HepG2 (cell line): ENCODE measurements around the gene KLHL7. TPM values are rescaled to one million over a fixed set of nuclear protein-coding genes. Genes with fewer than 3 reads are reported as not detected.
"Not testable (repeated sequence)": the region's sequence is repeated elsewhere in the genome, so short reads cannot be mapped to it uniquely, and the experiment has no call there.

Experiments
- ATAC-seq: fragments of 200-7000 bp; cut with Tn5 transposase; 3 replicates; pipeline ENCODE4 v1.9.1; 2020; ENCODE audit warnings: mild to moderate bottlenecking, moderate library complexity
- BruUV-seq: library from RNA; stranded (reverse); fragments of 400-500 nt; replicated peaks from 2 replicates; lab custom pipeline; 2021; lab: Mats Ljungman, UMichigan
- CTCF ChIA-PET: fragments of 300-600 bp; formaldehyde crosslinking; extraction: SDS; loops from one replicate; lab custom pipeline; 2021; ENCODE audit warnings: low total read pairs, inconsistent platforms, low intra/inter-chr PET ratio; lab: Yijun Ruan, JAX
- POLR2A ChIA-PET: fragments of 350-600 bp; sonication (Branson Sonifier 250); formaldehyde crosslinking; loops from one replicate; lab custom pipeline; 2020; ENCODE audit warnings: antibody characterized with exemption, inconsistent platforms; lab: Yijun Ruan, JAX
- DNase-seq: peaks from one replicate; pipeline ENCODE4 v3.0.0-alpha.2; 2015; ENCODE audit warnings: low spot score
- FAIRE-seq: peaks from 3 replicates; lab custom pipeline; 2011; peaks lifted over from hg19 to GRCh38; lab: Jason Lieb, UNC
- H2AFZ ChIP-seq: one replicate; pipeline ENCODE4 v1.6.1; 2011; ENCODE audit warnings: low read length, inconsistent platforms
- H3K27ac ChIP-seq: fragments of 300-600 bp; 3 replicates; pipeline ENCODE4 v1.8.0; 2011; ENCODE audit warnings: mixed run types, mild to moderate bottlenecking, mixed read lengths, low read length, inconsistent platforms; ENCODE audit not compliant: insufficient read depth; ENCODE audit errors: extremely low read length
- H3K27me3 ChIP-seq, 2 experiments: fragments of 200-600 bp in 1 of 2; 2 replicates in 1 of 2; 3 replicates in 1 of 2; pipeline versions ENCODE4 v1.6.0 to v1.8.0; 2011; ENCODE audit warnings: low read length in 2 of 2, mild to moderate bottlenecking in 2 of 2, moderate library complexity in 2 of 2, inconsistent platforms in 1 of 2; ENCODE audit not compliant: insufficient read depth in 2 of 2, control insufficient read depth in 1 of 2
- H3K36me3 ChIP-seq, 2 experiments: fragments of 200-600 bp in 1 of 2; replicated peaks in 1 of 2; 2 replicates in 1 of 2; 3 replicates in 1 of 2; pipeline versions ENCODE4 v1.5.1 to v1.8.0; 2011; ENCODE audit warnings: low read length in 2 of 2, inconsistent platforms in 1 of 2; ENCODE audit not compliant: insufficient read depth in 2 of 2, control insufficient read depth in 1 of 2
- H3K4me1 ChIP-seq: 2 replicates; pipeline ENCODE4 v1.5.1; 2012; ENCODE audit warnings: low read length, inconsistent platforms; ENCODE audit not compliant: insufficient read depth
- H3K4me2 ChIP-seq: 2 replicates; pipeline ENCODE4 v1.6.0; 2011; ENCODE audit warnings: low read depth, low read length, inconsistent platforms
- H3K4me3 ChIP-seq, 3 experiments: fragments of 200-600 bp in 1 of 3; sonication (generic), shearing (Covaris generic) in 1 of 3; replicated peaks in 1 of 3; 2 replicates each; pipeline ENCODE4 v1.5.1; 2011 to 2016; ENCODE audit warnings: low read length in 3 of 3, inconsistent platforms in 2 of 3, low read depth in 2 of 3, mild to moderate bottlenecking in 2 of 3, control low read depth in 1 of 3, mixed read lengths in 1 of 3; ENCODE audit not compliant: insufficient read depth in 1 of 3
- H3K79me2 ChIP-seq: one replicate; pipeline ENCODE4 v1.6.1; 2011; ENCODE audit warnings: low read length, inconsistent platforms; ENCODE audit not compliant: insufficient read depth
- H3K9ac ChIP-seq: 2 replicates; pipeline ENCODE4 v1.6.0; 2011; ENCODE audit warnings: mild to moderate bottlenecking, low read depth, low read length, inconsistent platforms; ENCODE audit not compliant: insufficient read depth
- H3K9me3 ChIP-seq: 2 replicates; pipeline ENCODE4 v1.5.1; 2012; ENCODE audit warnings: mild to moderate bottlenecking, low read length
- H4K20me1 ChIP-seq: 2 replicates; pipeline ENCODE4 v1.6.0; 2011; ENCODE audit warnings: inconsistent platforms, mild to moderate bottlenecking, low read length, moderate library complexity; ENCODE audit not compliant: insufficient read depth
- CENPT ChIP-seq: sonication (generic); formaldehyde crosslinking; IDR thresholded peaks from 2 replicates; pipeline ENCODE4 v1.8.0; 2022; ENCODE audit warnings: low read depth, mild to moderate bottlenecking, moderate library complexity, missing genetic modification reagents
- JUN ChIP-seq: sonication (generic); formaldehyde crosslinking; IDR thresholded peaks from 2 replicates; pipeline ENCODE4 v1.4.0; 2020; ENCODE audit warnings: mild to moderate bottlenecking, missing genetic modification reagents
- NFE2L2 ChIP-seq: fragments of 150-350 bp; IDR thresholded peaks from 2 replicates; pipeline ENCODE4 v1.6.1; 2014; ENCODE audit warnings: low read length
- WGBS: methylation state at CpG from one replicate; pipeline ENCODE4 v1.1.6; 2017; ENCODE audit warnings: low lambda C conversion rate; 5-methylcytosine and 5-hydroxymethylcytosine counted together
- in situ Hi-C: cut with HindIII; loops from 2 replicates; pipeline ENCODE4 v1.10.0; 2017; ENCODE audit warnings: low pct_unique_long_range_greater_than_20kb; ENCODE audit not compliant: extremely low pct_ligation_motif_present
- intact Hi-C: fragments of 100-400 bp; cut with micrococcal nuclease; formaldehyde crosslinking; loops from one replicate; pipeline ENCODE4 v1.10.0; 2022; ENCODE audit not compliant: unreplicated experiment
- polyA plus RNA-seq, 8 experiments: library from polyadenylated mRNA; depleted of rRNA in 3 of 8; stranded (reverse) in 7 of 8; unstranded in 1 of 8; fragments of >200 nt; fragmentation: Illumina TruSeq in 4 of 8; extraction: Trizol in 4 of 8; gene quantifications; 2 replicates each; pipeline versions ENCODE4 v1.2.1 to v1.2.3, GENCODE V29; 2011 to 2016; ENCODE audit warnings: low read depth in 4 of 8, missing spikeins in 1 of 8, mixed read lengths in 1 of 8; ENCODE audit not compliant: insufficient read depth in 1 of 8
- total RNA-seq, 5 experiments: library from RNA; depleted of rRNA; stranded (reverse); fragments of >200 nt; fragmentation: Illumina TruSeq; extraction: Trizol; gene quantifications; 2 replicates each; pipeline ENCODE4 v1.2.3, GENCODE V29; 2016; ENCODE audit warnings: low read depth in 1 of 5

KLHL7 gene
- total and polyA plus RNA-seq, 2 of the 13 experiments (the other 11 are each of a cell fraction or from before 2014, with no cell fraction given): 16.2 to 34.4 TPM

- TF ChIP-seq CENPT (CRISPR knock-in tag) (no peak), JUN (CRISPR knock-in tag) (no peak), NFE2L2 (peak; percentile 76)
- ChIA-PET CTCF (no interaction called here), POLR2A (no interaction called here)
- no TSS peak for BruUV-seq
- FAIRE-seq: peak; percentile 23
- ATAC-seq: no peak
- intact Hi-C loops: no loop called here
- Histone ChIP-seq H2AFZ (no peak overlapping the region), H3K27ac (no peak overlapping the region), H3K4me3 (no peak overlapping the region), H3K27me3 (no peaks in the 10 kb centered on the region), H3K9ac (no peak overlapping the region), H3K4me1 (no peaks in the 10 kb centered on the region), H3K9me3 (no peaks in the 10 kb centered on the region), H4K20me1 (no peaks in the 10 kb centered on the region), H3K4me2 (no peak overlapping the region), H3K36me3 (peaks cover 11 to 27% of the 10 kb centered on the region in 2 experiments), H3K79me2 (no peaks in the 10 kb centered on the region)
- no peak for DNase-seq
- in situ Hi-C loops: no loop called here
- WGBS: 98% methylated on average over 5 of the region's 5 CpGs
Observed at GRCh38 chr7:23196306-23196705, 90.7 kb downstream of the KLHL7 start.

DNA sequence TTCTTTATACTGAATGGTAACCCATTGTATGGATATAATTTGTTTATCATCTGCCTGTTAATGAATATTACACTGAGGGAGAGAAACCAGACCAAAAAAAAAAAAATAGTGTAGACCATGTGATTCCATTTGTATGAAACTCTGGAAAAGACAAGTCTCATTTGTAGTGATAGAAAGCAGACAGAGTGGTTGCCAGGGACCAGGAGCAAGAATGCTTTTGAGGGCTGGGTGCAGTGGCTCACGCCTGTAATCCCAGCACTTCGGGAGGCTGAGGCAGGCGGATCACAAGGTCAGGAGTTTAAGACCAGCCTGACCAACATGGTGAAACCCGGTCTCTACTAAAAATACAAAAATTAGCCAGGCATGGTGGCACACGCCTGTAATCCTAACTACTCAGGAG is 92.2 kb downstream of the KLHL7 start:
- POLR2A ChIA-PET, H3K79me2 ChIP-seq, H3K4me3 ChIP-seq, in situ Hi-C loops, FAIRE-seq, H3K9me3 ChIP-seq, DNase-seq, CTCF ChIA-PET, H3K4me1 ChIP-seq, BruUV-seq, ATAC-seq, H3K4me2 ChIP-seq, H3K27ac ChIP-seq, H3K27me3 ChIP-seq, intact Hi-C loops, H4K20me1 ChIP-seq, H2AFZ ChIP-seq, H3K9ac ChIP-seq: not testable (repeated sequence)
- peaks cover 9 to 19% of the 10 kb centered on the region in 2 experiments for H3K36me3 ChIP-seq
- 95% methylated on average over 5 of the region's 5 CpGs for WGBS
